Nephron progenitor cell (in vitro differentiated cells): Measurements from ENCODE around the gene ITPRID1.

ENCODE experiments used
- DNase-seq: peaks from one replicate; pipeline ENCODE4 v3.0.0; 2021
- H3K27ac Mint-ChIP-seq: 2 replicates; pipeline ENCODE4 v1.8.0; 2021; ENCODE audit warnings: mild to moderate bottlenecking, moderate library complexity, mixed read lengths
- H3K27me3 Mint-ChIP-seq: 2 replicates; pipeline ENCODE4 v1.8.0; 2021; ENCODE audit warnings: mild to moderate bottlenecking, low read depth, mixed read lengths; ENCODE audit not compliant: poor library complexity
- H3K36me3 Mint-ChIP-seq: 2 replicates; pipeline ENCODE4 v1.8.0; 2021; ENCODE audit warnings: low read depth, mixed read lengths
- H3K4me1 Mint-ChIP-seq: 2 replicates; pipeline ENCODE4 v1.8.0; 2021; ENCODE audit warnings: mixed read lengths
- H3K4me3 Mint-ChIP-seq: 2 replicates; pipeline ENCODE4 v1.8.0; 2021; ENCODE audit warnings: mild to moderate bottlenecking, moderate library complexity, mixed read lengths
- H3K9me3 Mint-ChIP-seq: 2 replicates; pipeline ENCODE4 v1.8.0; 2021; ENCODE audit warnings: mild to moderate bottlenecking, moderate library complexity, mixed read lengths
- TF ChIP-seq, protein P1 (sequence below): fragments of 200-600 bp; sonication (generic); IDR thresholded peaks from 2 replicates; pipeline ENCODE4 v1.5.0; 2021; ENCODE audit warnings: antibody characterized with exemption

Gene ITPRID1

DNA sequence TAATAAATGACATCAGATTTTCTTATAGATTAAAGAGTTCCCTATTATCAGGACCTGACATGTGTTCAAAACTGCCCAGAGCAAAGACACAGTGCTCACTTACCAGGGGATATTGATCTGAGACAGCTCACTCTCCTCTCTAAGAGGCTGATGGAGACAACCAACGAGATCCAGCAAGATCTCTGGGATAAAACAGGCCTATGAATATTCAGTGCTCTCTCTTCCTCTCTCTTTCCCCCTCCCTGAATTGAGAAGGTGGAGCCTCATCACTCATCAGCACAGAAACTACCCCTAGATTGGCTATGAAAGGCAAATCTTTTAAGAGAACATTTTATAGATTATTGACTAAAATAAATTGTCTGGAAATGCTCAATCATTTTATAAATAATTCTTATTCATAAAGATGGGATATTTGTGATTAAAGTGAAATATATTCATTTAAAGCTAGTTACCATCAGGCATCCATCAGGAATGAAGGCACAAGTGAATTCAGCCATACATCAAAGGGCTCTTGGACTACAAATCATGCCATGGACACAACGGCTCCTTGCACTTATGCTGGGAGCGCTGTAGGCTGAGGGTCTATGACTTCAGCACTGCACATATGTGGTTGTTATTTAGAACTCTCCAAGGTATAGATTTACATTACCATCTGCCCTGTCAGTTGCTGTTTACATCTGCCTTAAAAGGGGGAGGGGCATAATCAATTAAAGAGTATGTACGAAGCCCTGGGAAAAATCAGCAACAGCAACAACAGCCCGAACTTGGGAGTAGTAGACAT lies 169.7 kb downstream of the ITPRID1 start:
- peaks cover 4% of the 10 kb centered on the region for H3K4me1 Mint-ChIP-seq

DNA sequence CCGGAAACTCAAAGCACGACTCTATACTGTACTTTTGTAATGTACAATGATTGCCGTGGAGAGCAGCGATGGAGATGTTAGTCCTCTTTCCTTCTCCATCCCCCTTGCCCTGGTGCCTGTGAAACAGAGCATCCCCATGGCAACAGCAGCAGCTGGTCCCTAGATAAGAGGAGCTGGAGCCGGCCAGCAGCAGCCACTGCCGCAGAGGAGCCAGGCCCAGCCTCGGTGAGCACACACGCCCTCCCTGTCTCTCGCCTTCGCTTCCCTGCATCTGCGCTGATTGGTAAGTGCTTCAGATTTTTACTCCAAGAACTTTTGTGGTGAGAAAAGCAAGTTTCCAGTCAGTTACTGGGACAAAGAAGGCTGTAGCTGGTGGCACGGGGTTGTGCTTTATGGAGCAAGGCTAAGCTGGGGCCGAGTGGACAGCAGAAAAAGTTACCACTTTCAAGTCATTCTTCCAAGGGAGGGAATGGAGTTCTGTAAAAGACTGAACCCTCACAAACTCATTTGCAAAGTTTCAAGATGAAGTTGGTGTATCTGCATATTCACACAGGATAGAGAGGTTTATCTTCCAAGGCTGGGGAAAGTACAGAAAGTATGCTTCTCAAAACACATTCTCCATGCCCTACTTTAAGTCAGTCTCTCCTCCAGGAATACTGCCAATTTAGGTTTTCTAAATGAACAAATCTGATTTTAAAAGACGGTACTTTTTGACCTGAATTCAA lies 173.3 kb downstream of the ITPRID1 start, which contains the start of gene PPP1R17:
TSS of gene PPP1R17 (plus strand) at position 192 of the 725 bp plus-strand sequence. CDS start 5,227 bp downstream, outside the sequence.
- peaks cover 34% of the 10 kb centered on the region for H3K4me1 Mint-ChIP-seq
- no peak within 1 kb of the TSS for H3K27ac Mint-ChIP-seq
- H3K4me3 Mint-ChIP-seq = no peak within 1 kb of the TSS
- no peaks in the 10 kb centered on the region for H3K36me3 Mint-ChIP-seq
- TF ChIP-seq, protein P1, sequence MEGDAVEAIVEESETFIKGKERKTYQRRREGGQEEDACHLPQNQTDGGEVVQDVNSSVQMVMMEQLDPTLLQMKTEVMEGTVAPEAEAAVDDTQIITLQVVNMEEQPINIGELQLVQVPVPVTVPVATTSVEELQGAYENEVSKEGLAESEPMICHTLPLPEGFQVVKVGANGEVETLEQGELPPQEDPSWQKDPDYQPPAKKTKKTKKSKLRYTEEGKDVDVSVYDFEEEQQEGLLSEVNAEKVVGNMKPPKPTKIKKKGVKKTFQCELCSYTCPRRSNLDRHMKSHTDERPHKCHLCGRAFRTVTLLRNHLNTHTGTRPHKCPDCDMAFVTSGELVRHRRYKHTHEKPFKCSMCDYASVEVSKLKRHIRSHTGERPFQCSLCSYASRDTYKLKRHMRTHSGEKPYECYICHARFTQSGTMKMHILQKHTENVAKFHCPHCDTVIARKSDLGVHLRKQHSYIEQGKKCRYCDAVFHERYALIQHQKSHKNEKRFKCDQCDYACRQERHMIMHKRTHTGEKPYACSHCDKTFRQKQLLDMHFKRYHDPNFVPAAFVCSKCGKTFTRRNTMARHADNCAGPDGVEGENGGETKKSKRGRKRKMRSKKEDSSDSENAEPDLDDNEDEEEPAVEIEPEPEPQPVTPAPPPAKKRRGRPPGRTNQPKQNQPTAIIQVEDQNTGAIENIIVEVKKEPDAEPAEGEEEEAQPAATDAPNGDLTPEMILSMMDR = no peak
- peaks cover 3% of the 10 kb centered on the region for H3K27me3 Mint-ChIP-seq
- H3K9me3 Mint-ChIP-seq = no peaks in the 10 kb centered on the region
- DNase-seq = peak; percentile 20

More for the DNA sequence above, 169.7 kb downstream of the ITPRID1 start:
- TF ChIP-seq, protein P1 = no peak
- Mint-ChIP-seq H3K27me3 (no peaks in the 10 kb centered on the region), H3K27ac (no peak overlapping the region), H3K36me3 (no peaks in the 10 kb centered on the region), H3K4me3 (no peak overlapping the region), H3K9me3 (no peaks in the 10 kb centered on the region)
- DNase-seq = no peak

DNA sequence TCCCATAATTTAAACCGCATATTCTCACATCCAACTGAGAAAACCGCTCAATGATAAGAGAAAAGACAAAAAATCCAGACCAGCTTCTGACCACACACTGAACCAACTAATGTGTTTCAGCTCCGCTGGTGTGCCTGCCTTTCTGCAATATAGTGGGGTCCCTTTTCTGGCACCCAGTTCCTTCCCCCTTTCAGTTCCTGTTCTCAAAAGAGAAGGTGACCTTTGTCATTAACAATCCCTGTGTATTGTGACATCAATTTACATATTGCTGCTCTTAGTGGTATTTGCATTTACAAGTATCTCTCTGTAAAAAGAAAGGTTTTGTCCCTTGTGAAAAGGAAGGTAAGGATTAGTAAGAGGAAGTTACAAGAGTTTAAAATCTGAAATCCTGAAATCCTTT lies 174.5 kb downstream of the ITPRID1 start:
- Mint-ChIP-seq H3K27me3 (peaks cover 3% of the 10 kb centered on the region), H3K4me3 (no peak overlapping the region), H3K4me1 (peaks cover 44% of the 10 kb centered on the region), H3K27ac (no peak overlapping the region), H3K9me3 (no peaks in the 10 kb centered on the region), H3K36me3 (no peaks in the 10 kb centered on the region)
- TF ChIP-seq, protein P1 = no peak
- DNase-seq = no peak

DNA sequence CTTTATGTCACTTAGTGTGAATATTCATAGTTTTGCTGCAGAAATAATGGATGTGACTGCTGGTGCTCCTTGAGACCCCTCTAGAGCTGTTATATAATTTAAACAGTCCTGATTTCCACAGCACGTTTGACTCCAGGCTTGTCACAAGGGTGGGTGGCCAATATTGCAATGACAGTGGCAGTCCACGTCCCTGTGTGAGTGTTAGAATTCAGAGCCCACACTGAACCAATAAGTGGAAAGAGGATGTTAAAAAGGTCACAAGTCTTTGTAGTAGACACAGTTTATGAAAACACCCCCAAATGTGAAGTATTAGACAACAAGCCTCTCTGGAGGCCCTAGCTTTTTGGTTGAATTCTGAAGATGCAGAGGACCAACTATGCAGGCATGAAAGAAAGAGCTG lies 175.1 kb downstream of the ITPRID1 start:
- TF ChIP-seq, protein P1 = no peak
- no peak overlapping the region for H3K27ac Mint-ChIP-seq
- H3K4me3 Mint-ChIP-seq = no peak overlapping the region
- H3K36me3 Mint-ChIP-seq = no peaks in the 10 kb centered on the region
- peaks cover 3% of the 10 kb centered on the region for H3K27me3 Mint-ChIP-seq
- no peaks in the 10 kb centered on the region for H3K9me3 Mint-ChIP-seq
- peaks cover 44% of the 10 kb centered on the region for H3K4me1 Mint-ChIP-seq
- no peak for DNase-seq

DNA sequence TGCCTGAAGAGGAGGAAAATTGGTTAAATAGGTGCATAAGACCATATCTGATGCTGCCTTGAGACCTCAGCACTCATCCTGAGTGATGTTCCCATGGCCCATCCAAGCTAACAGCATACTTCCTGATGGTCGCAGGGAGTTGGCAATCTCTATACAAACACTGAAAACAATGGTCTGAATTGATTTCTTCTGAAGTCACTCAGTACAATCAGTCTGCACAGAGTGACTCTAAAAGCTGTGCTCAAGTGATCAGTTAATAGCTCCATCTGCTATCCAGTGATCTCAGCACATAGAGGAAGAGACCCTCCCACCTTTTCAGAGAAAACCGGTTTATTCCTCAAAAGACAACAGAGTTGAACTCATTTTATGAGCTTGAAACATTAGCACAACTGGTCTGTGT lies 177.0 kb downstream of the ITPRID1 start:
- Mint-ChIP-seq H3K27ac (no peak overlapping the region), H3K27me3 (peaks cover 3% of the 10 kb centered on the region), H3K36me3 (no peaks in the 10 kb centered on the region), H3K4me3 (no peak overlapping the region), H3K9me3 (no peaks in the 10 kb centered on the region), H3K4me1 (peaks cover 55% of the 10 kb centered on the region)
- TF ChIP-seq, protein P1 = no peak
- no peak for DNase-seq
